ENCODE data around the gene ZNF292. TPM values are rescaled to one million over a fixed set of nuclear protein-coding genes. Genes with fewer than 3 reads are reported as not detected.
A peak's percentile ranks its signal among the peaks of the same experiment; 100 is the strongest.
"Not testable (repeated sequence)": the region's sequence is repeated elsewhere in the genome, so short reads cannot be mapped to it uniquely, and the experiment has no call there.

The ZNF292 gene
- polyA plus RNA-seq, 12 donors, result 18.0 to 58.3 (median 24.2) TPM; not detected in 1

- DNase-seq, result no peak
These were observed 104.4 kb downstream of the ZNF292 start for GRCh38 chr6:87259791-87260190.

DNA sequence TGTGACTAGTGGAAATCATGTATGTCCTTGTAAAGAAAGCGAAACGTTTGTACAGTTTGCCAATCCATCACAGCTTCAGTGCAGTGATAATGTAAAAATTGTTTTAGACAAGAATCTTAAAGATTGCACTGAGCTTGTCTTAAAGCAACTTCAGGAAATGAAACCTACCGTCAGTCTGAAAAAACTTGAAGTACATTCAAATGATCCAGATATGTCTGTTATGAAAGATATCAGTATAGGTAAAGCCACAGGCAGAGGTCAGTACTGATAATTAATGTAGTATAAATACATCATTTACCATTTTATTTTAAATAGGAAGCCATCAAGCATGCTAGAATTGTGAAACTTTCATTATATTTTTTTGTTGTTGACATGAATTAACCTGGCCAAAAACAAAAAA lies 106.2 kb downstream of the ZNF292 start:
- no peak for DNase-seq

DNA sequence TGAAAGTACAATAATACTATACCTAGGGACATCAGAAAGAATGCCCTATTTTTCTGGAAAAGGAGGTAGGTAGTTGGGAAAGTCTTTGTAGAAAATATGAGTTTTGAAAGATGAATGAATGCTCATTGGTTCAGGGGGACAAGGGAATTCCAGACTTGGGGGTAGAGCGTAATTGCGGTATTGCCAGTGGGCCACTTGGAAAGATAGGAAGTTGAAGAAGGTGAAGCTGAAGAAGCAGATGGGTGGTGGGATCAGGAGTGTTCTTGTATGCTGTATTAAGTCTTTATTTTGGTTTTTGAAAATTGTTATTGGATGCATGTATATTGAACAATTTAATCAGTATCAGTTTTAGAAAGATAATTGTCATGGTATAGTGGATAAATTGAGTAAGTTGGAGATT lies 109.1 kb downstream of the ZNF292 start:
- DNase-seq, result no peak

GRCh38 chr6:87274660-87275274 lies 119.4 kb downstream of the ZNF292 start:
- DNase-seq, result no peak

- no peak for DNase-seq
These were observed 121.3 kb downstream of the ZNF292 start for GRCh38 chr6:87276624-87277023.

DNA sequence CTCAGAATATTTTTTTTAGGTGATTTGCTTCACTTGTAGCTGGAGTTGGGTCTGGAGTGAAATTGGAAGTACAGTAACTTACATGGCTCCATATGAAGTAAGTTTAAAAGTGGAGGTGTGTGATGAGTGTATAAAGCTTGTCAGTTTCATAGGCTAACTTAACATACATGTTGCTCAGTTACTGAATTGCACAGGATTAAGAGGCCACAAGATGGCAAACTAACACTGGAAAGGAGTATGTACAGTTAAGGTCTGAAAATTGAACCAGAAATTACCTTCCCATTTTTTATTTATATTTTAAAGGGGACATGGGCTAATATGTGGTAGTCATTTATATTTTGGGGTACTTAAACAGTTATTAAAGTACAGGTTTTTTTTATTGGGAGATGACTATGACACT lies 121.8 kb downstream of the ZNF292 start:
- DNase-seq, result no peak

DNA sequence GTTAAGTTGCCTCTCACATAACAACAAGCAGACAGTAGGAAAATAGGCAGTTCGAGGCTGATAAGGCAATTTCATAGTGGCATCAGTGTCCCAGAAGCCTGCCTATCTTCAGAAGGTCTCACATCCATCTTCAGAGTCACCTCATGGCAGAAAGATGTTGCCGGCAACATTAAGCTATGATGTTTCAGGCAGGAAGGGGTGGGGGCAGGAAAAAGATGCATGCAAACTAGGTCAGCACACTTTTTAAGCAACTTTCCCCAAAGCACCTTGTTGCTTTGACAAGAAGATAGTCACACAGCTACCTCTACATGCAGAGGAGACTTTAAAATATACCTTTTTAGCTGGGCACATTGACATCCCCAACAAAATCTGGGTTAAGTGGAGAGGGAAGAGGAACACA lies 123.8 kb downstream of the ZNF292 start:
- no peak for DNase-seq

GRCh38 chr6:87281426-87281825 lies 126.1 kb downstream of the ZNF292 start:
- DNase-seq, result no peak

DNA sequence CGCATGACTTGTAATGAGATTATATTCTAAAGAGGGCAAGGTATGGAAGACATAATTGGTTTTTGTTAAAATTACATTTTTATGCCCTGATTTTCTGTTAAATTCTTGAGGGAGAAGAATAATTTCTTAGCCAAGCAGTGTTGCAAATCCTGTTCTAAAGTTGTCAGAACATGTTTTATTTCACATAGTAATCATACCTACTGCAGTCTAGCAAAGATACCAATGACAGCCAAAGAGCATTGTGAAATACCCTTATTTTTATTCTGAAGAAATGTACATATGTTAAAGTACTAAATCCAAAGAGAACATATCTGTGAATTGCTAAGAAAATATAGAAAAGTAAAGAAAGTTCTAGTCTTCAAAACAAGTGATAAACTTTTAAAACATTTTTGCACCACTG lies 127.4 kb downstream of the ZNF292 start:
- no peak for DNase-seq

DNA sequence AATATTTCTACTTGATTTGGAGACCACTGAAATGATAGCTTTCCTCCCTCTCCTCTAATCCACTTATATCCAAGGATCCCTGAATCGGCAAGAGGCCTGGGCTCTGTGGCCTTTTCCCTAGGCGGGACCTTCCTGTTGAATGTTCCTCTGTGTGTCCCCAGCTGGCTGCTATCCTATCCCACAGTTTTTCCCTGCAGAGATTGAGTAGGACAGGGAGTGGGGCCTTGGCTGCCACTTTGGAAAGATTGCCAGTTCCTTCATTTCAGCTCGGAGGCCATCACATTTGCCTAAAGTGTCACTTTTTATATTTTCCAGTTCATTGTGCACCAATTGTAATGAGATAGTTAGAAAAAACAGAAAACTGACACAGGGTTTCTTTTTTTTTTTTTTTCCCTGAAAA lies 128.1 kb downstream of the ZNF292 start:
- no peak for DNase-seq

DNA sequence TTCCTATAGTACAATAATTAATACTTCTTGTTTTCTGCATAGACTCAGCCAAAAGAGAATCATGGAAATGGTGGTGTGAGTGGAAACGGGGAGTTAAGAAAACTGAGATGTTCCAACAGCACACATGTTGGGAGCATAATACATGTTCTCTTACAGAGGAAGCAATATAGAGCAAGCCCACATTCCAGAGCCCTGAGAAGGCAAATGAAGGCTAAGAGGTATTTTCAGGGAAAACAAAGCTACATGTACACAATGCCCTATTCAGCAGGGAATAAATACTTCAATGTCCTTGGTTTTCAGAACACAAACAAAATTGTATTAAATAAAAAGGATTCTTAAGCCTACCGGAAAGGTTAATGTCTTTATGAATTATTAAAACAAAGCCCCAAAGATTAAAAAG lies 131.9 kb downstream of the ZNF292 start:
- DNase-seq, result no peak

DNA sequence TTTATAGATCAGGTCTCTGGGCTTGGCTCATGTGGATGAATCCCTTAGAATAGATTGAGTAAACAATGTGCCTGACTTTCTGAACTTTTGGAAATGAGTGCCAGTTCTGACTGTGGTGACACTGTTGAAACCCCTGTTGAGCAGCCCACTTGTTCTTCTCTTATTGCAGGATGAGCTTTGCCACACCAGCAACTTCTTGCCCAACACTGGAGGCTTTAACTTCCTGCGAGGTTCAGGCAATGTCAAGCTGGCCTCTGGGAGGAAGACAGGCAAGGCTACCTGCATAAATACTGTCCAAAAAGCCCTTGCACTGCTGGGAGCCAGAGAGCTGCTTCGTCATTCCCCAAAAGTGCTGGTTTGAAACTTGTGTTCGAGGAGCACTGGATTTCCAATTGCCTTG lies 134.2 kb downstream of the ZNF292 start:
- no peak for DNase-seq

- peak; percentile 2 for DNase-seq
These were observed 136.5 kb downstream of the ZNF292 start for GRCh38 chr6:87291883-87292282.

GRCh38 chr6:87293526-87293925 lies 138.2 kb downstream of the ZNF292 start:
- DNase-seq, result no peak

DNA sequence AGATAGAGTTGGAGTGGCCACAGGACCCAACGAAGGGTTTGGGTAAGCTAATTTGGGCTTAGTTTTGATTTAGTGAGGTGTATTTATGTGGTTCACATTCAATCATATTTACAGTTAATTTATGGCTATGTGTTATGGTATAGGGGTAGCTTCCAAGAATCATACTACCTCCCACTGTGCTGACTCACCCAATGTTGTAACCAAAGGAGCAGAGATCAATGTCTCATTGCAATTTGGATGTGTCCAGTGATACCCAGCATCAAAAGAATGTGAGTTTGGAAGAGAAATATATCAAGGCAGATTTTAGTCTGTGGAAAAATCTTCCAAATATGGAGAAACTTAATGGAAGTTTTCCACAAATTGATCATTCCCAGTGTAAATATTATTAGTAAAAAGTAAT lies 141.8 kb downstream of the ZNF292 start:
- DNase-seq, result no peak

- not testable (repeated sequence) for DNase-seq
These were observed 145.9 kb downstream of the ZNF292 start for GRCh38 chr6:87301277-87301676.

GRCh38 chr6:87308970-87309369 lies 153.6 kb downstream of the ZNF292 start:
- DNase-seq, result no peak

GRCh38 chr6:87312860-87313259 lies 157.5 kb downstream of the ZNF292 start:
- no peak for DNase-seq

Other genes with a start within 250 kb of the ZNF292 start
- gene HTR1E, start 218.0 kb upstream of the ZNF292 start, polyA plus RNA-seq (ENCODE audit: insufficient read length in 12 of 12), result not detected
- 10 to 100 TPM in 1 of 12 donors, 1 to 10 TPM in 8, under 1 TPM in 1, not detected in 2; 0.93 to 10.7 (median 3.2) TPM for gene CGA, start 60.5 kb upstream of the ZNF292 start, polyA plus RNA-seq (ENCODE audit: insufficient read length in 12 of 12)
- gene SMIM8, start 167.0 kb downstream of the ZNF292 start, polyA plus RNA-seq (ENCODE audit: insufficient read length in 12 of 12), result 10 to 100 TPM in 9 of 12 donors, 1 to 10 TPM in 2, not detected in 1; 8.5 to 16.2 (median 11.8) TPM
- under 1 TPM in 3 of 12 donors, not detected in 9; 0.08 to 0.19 (median 0.12) TPM for gene GJB7, start 173.7 kb downstream of the ZNF292 start, polyA plus RNA-seq (ENCODE audit: insufficient read length in 12 of 12)
- 1 to 10 TPM in 8 of 12 donors, under 1 TPM in 2, not detected in 2; 0.75 to 5.8 (median 2.2) TPM for gene C6orf163, start 189.2 kb downstream of the ZNF292 start, polyA plus RNA-seq (ENCODE audit: insufficient read length in 12 of 12)

All from muscle of arm (tissue), 12 donors.